Measurements from ENCODE around the gene ACTR6.

DNA sequence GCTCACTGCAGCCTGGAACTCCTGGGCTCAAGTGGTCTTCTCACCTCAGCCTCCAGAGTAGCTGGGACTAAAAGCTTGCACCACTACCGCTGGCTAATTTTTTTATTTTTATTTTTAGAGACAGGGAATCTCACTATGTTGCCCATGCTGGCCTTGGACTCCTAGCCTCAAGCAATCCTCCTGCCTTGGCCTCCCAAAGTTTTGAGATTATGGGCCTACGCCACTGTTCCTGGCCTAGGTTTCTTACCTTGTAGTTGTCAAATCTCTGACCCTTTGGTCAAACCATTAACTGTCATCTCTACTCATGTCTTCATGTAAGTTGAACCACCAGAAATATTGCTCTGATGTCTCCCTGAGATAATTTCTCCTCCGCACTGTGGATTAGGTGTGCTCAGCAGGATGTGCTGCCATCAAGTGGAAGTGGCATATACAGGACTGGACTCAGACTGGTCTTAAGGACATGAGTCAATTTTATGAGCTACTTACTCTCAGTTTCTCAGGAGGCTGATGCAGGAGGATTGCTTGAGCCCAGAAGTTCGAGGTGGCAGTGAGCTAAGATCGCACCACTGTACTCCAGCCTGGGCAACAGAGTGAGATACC lies 28.5 kb downstream of the ACTR6 start:
- TF ChIP-seq, protein P1, sequence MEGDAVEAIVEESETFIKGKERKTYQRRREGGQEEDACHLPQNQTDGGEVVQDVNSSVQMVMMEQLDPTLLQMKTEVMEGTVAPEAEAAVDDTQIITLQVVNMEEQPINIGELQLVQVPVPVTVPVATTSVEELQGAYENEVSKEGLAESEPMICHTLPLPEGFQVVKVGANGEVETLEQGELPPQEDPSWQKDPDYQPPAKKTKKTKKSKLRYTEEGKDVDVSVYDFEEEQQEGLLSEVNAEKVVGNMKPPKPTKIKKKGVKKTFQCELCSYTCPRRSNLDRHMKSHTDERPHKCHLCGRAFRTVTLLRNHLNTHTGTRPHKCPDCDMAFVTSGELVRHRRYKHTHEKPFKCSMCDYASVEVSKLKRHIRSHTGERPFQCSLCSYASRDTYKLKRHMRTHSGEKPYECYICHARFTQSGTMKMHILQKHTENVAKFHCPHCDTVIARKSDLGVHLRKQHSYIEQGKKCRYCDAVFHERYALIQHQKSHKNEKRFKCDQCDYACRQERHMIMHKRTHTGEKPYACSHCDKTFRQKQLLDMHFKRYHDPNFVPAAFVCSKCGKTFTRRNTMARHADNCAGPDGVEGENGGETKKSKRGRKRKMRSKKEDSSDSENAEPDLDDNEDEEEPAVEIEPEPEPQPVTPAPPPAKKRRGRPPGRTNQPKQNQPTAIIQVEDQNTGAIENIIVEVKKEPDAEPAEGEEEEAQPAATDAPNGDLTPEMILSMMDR (IDR thresholded peaks at IDR 0.05) = no peak
- no peak for TF ChIP-seq POLR2A (IDR thresholded peaks at IDR 0.05)
- TF ChIP-seq POLR2AphosphoS5 (IDR thresholded peaks at IDR 0.05) = no peak
- no peak for TF ChIP-seq EP300 (IDR thresholded peaks at IDR 0.05)
